Measurements from ENCODE around the gene MYOF.

The MYOF gene, protein sequence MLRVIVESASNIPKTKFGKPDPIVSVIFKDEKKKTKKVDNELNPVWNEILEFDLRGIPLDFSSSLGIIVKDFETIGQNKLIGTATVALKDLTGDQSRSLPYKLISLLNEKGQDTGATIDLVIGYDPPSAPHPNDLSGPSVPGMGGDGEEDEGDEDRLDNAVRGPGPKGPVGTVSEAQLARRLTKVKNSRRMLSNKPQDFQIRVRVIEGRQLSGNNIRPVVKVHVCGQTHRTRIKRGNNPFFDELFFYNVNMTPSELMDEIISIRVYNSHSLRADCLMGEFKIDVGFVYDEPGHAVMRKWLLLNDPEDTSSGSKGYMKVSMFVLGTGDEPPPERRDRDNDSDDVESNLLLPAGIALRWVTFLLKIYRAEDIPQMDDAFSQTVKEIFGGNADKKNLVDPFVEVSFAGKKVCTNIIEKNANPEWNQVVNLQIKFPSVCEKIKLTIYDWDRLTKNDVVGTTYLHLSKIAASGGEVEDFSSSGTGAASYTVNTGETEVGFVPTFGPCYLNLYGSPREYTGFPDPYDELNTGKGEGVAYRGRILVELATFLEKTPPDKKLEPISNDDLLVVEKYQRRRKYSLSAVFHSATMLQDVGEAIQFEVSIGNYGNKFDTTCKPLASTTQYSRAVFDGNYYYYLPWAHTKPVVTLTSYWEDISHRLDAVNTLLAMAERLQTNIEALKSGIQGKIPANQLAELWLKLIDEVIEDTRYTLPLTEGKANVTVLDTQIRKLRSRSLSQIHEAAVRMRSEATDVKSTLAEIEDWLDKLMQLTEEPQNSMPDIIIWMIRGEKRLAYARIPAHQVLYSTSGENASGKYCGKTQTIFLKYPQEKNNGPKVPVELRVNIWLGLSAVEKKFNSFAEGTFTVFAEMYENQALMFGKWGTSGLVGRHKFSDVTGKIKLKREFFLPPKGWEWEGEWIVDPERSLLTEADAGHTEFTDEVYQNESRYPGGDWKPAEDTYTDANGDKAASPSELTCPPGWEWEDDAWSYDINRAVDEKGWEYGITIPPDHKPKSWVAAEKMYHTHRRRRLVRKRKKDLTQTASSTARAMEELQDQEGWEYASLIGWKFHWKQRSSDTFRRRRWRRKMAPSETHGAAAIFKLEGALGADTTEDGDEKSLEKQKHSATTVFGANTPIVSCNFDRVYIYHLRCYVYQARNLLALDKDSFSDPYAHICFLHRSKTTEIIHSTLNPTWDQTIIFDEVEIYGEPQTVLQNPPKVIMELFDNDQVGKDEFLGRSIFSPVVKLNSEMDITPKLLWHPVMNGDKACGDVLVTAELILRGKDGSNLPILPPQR (N-terminal part only)

GRCh38 chr10:93482145-93482834, at the start of gene MYOF:
Gene MYOF (minus strand): TSS chr10:93482334. CDS start chr10:93482194, 140 bp downstream.
- DNase-seq = peak; percentile 78 to 85

DNA sequence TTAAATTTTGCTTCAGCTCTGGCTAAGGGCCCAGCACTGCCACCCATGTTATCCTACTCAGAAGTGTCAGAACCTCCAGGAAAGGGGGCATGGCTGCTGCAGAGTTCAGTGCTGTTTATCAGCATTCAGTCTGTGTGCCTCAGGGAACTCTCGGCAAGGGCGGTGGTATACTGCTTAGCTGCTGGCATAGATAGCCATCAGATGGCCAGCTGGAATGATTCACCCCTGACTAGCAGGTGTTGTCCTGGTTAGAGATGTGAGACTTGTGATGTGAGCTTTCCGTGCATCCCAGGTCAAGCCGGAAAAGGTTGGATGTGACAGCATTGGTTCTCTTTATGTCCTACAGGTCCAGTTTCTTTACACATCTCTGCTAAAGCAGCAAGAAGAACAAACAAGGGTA, 36.4 kb upstream of the MYOF start:
- no peak for DNase-seq

- peak; percentile 60 to 69 for DNase-seq
Observed at GRCh38 chr10:93516006-93516380, 33.9 kb upstream of the MYOF start.

DNA sequence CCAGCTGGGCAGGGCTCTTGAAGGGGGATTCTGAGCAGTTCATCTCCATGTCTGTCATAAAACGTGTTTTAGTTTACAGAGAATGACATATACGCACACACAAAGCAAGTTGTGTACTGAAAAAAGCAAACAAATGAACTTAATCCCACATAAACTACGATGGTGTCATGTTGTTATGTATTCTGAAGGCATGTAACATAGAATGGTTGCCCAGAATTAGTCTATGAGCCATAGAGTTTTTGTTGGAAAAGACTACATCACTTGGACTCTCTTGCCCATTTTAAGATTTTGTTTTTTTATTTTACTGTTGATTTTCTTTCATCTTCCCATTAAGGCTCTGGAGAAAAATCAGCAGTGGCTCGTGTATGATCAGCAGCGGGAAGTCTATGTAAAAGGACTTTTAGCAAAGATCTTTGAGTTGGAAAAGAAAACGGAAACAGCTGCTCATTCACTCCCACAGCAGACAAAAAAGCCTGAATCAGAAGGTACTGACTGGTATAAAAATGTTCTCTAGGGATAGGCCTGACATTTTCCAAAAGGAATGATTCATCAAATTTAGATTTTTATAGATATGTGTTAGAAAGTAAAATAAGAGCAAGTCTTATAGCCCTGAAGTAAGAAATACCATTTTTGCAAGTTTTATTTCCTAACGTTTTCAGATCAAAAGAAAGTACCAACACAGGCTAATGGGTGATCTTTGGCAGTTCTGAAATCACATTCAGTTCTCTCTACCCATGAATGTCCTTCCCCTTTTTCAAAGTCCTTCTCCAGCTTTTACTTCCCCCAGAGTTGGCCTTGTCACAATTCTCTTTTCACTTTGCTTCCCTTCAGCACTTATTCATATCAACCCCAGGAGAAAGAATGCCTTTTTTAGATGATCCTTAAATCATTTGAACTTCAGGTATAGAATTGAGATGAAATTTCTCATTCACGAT, 33.2 kb upstream of the MYOF start:
- peak; percentile 71 to 73 for DNase-seq

GRCh38 chr10:93514521-93514920, 32.4 kb upstream of the MYOF start:
- DNase-seq = peak in 1 of 2 donors; percentile 27

- DNase-seq = no peak
Observed at GRCh38 chr10:93513091-93513490, 31.0 kb upstream of the MYOF start.

- DNase-seq = no peak
Observed at GRCh38 chr10:93512565-93512964, 30.4 kb upstream of the MYOF start.

DNA sequence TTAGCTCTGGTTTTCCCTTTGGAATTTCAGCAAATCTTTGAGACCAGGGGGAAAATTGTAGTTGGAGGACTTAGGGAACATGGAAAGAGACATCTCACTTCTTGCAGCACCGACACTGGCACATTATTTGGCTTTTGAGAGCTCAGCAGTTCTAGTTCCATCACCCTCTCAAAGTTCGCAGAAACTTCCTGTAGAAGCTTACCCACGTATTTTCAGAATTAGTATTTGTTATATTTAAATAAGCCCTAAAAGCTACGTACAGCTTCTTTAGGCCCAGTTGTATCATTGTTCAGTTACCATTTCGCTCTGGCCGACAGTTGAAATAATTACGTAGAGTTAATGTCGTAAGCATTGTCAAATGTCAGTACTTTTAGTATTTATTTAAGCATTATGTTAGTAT, 27.7 kb upstream of the MYOF start:
- DNase-seq = no peak

DNA sequence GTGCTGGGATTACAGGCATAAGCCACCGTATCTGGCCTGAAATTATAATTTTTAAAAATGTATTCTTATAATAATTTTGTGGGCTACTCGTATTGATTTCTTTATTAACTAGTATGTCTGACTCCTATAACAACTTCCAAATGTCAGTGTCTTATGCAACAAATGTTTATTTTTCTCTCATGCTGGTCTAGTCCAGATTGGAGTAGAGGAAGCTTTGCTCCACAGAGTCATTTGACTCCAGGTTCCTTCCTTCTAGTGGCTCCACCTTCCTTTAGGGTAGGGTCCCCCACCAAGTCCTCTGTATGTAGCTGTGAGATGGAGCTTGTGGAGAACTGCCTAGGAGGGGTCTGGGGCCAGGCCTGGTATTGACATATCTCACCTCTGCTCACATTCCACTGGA, 22.9 kb upstream of the MYOF start:
- DNase-seq = no peak

DNA sequence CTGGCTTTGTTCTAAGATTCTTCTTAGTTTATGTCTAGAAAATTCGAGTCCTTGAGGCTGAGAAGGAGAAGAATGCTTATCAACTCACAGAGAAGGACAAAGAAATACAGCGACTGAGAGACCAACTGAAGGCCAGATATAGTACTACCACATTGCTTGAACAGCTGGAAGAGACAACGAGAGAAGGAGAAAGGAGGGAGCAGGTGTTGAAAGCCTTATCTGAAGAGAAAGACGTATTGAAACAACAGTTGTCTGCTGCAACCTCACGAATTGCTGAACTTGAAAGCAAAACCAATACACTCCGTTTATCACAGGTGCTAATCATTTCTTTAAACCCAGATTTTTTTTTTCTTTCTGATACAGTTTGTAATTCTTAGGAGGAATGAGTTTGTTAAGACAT, 20.9 kb upstream of the MYOF start:
- DNase-seq = no peak

- DNase-seq = no peak
Observed at GRCh38 chr10:93501650-93502049, 19.5 kb upstream of the MYOF start.

DNA sequence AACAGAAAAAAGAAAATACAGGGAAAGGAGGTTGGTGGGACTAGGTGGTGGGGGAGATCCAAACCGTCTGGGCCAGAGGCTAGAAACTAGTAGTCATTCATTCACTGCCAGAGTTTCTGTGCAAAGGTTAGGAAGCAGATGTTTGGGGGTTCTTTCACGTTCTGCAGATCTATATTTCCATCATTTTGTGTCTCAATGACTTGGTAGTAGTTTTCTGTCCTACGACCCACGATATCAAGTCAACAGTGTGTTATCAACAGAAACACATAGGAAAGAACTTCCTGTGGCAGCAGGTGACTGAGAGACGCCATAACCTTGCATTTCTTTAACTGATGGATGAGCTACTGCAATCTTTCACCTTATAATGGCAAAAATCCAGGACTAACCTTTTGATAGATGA, 16.0 kb upstream of the MYOF start:
- no peak for DNase-seq

- peak; percentile 90 to 96 for DNase-seq
Observed at GRCh38 chr10:93496322-93497041, 14.3 kb upstream of the MYOF start, which contains the start of gene CEP55. Gene CEP55 (plus strand): TSS chr10:93496612. CDS start chr10:93500052, 3,440 bp downstream.

DNA sequence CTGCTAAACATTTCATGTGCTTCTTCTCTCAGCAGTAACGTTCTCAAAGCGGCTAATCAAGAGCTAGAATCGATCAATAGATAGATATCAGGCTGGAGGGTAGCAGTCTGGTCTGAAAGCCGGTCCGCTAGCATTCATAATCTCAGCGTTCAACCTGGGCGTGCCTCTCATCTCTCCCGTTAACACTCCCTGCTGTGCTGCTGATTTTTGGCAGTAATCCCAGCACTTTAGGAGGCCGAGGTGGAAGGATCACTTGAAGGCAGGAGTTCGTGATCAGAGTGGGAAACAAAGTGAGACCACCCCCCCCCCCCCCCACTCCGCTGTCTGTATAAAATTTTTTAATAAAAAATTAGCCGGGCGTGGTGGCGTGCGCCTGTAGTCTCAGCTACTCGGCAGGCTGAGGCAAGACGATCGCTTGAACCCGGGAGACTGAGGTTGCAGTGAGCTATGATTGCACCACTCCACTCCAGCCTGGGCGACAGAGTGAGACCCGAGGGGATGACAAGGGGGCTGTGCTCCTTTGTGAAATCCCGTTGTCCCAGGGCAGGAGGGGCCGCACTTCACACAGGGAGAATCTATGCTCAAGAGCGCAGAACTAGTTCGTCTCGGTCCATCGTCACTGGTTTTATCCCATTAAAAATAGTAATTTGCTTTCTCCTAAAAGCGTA, 13.7 kb upstream of the MYOF start:
- DNase-seq = no peak

DNA sequence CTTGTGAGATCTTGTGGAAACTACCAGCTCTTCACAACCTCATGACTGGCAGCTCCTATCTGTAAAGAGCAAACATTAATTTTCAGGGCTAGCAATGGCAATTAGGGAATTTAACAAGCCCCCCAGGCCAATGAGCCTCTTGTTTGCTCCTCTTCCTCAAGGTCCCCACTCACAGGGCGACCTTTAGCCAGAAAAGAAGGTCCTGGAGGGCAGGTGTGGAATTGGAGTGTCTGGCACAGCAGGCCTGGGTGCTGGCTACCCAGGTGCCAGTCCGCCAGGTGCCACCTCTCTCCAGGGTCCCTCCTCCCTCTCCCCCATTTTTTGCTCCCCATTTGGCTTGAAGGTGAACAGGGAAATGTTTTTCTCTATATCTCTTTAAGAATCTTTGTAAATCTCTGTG, 12.4 kb upstream of the MYOF start:
- DNase-seq = no peak

DNA sequence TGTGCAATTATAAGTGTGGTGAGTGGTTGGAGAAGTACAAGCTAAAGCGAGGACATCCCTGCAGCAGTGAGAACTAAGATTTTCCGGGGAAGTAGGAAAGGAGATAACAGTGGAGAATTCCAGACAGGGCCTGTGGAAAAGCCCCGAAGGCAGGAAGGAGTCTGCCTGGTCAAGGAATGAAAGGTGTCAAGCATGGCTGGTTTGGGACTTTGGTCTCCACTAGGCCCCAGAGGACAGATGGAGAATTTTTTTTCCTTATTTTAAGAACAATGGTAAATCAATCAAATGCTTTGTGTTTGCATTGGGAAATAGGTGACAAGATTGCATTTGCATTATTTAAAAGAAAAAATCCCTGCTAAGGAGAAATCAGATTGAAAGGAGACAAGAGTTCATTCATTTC, 11.0 kb upstream of the MYOF start:
- DNase-seq = no peak

- no peak for DNase-seq
Observed at GRCh38 chr10:93491602-93492121, 9.5 kb upstream of the MYOF start.

DNA sequence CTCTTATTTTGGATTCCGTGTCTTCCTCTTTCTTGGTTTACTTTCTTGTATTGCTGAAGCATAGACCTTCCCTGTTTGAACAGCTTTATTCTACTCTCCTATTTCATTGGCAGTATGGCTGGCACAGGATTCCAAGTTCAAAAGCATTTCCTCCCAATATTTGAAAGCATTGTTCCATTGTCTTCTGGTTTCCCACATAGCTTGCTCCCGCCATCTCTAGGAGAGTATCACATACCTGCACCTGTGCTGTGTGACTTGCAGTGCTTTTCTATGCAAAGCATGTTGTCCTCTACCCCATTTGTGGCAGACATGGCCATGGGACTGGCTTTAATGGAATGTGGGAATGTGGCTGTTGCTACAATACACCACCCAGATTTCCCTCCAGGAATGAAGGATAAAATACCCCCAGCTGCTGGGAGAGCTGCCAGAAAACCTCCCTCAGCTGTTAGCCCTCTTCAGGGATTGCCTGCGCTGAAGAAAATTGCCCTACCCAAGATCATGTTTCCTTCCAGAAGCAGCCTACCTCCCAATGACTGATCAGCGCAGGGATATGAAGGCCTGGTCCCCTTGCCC, 6.9 kb upstream of the MYOF start:
- no peak for DNase-seq

- no peak for DNase-seq
Observed at GRCh38 chr10:93485690-93486089, 3.6 kb upstream of the MYOF start.

Measured in inflammatory macrophage treated with lipopolysaccharide for 1 hour (primary cell).